Neural cell (in vitro differentiated cells): Measurements from ENCODE around the gene PTTG1IP2. TPM values are rescaled to one million over a fixed set of nuclear protein-coding genes. Genes with fewer than 3 reads are reported as not detected.

ENCODE experiments used
- H2AFZ ChIP-seq: fragments of 200-600, 300-800 bp; sonication (generic), shearing (Covaris generic); 2 replicates; pipeline ENCODE4 v1.6.0; 2014; ENCODE audit warnings: low read depth, mild to moderate bottlenecking, antibody characterized with exemption, low read length, moderate library complexity
- H3F3A ChIP-seq: fragments of 200-600 bp; shearing (Covaris generic); 2 replicates; pipeline ENCODE4 v1.6.1; 2016; ENCODE audit warnings: mild to moderate bottlenecking, moderate library complexity, mixed read lengths, antibody characterized with exemption, low read length; ENCODE audit not compliant: insufficient read depth, poor library complexity, severe bottlenecking
- H3K27ac ChIP-seq: fragments of 200-600, 300-800 bp; sonication (generic), shearing (Covaris generic); 2 replicates; pipeline ENCODE4 v1.5.1; 2014; ENCODE audit warnings: mild to moderate bottlenecking, low read length, moderate library complexity
- H3K27me3 ChIP-seq: fragments of 300-800, 200-600 bp; sonication (generic), shearing (Covaris generic); 2 replicates; pipeline ENCODE4 v1.6.0; 2014; ENCODE audit warnings: mild to moderate bottlenecking, low read depth, low read length, moderate library complexity; ENCODE audit not compliant: insufficient read depth
- H3K36me3 ChIP-seq: fragments of 300-800, 200-600 bp; sonication (generic), shearing (Covaris generic); 2 replicates; pipeline ENCODE4 v1.5.1; 2014; ENCODE audit warnings: mild to moderate bottlenecking, antibody characterized with exemption, low read length, moderate library complexity; ENCODE audit not compliant: insufficient read depth
- H3K4me2 ChIP-seq: fragments of 300-800, 200-600 bp; sonication (generic), shearing (Covaris generic); 2 replicates; pipeline ENCODE4 v1.6.0; 2014; ENCODE audit warnings: mild to moderate bottlenecking, low read length
- H3K4me3 ChIP-seq: fragments of 300-800, 200-600 bp; sonication (generic), shearing (Covaris generic); 2 replicates; pipeline ENCODE4 v1.5.1; 2014; ENCODE audit warnings: mild to moderate bottlenecking, low read length, moderate library complexity
- H3K79me2 ChIP-seq: fragments of 200-600 bp; shearing (Covaris generic); replicated peaks from 2 replicates; pipeline ENCODE4 v1.6.0; 2014; ENCODE audit warnings: mild to moderate bottlenecking, low read length, moderate library complexity; ENCODE audit not compliant: insufficient read depth
- H3K9ac ChIP-seq: fragments of 300-800, 200-600 bp; sonication (generic), shearing (Covaris generic); 2 replicates; pipeline ENCODE4 v1.6.1; 2016; ENCODE audit warnings: mild to moderate bottlenecking, low read length, mixed read lengths
- H3K9me2 ChIP-seq: fragments of 200-600 bp; shearing (Covaris generic); 2 replicates; pipeline ENCODE4 v1.6.1; 2016; ENCODE audit warnings: mild to moderate bottlenecking, low read length, mixed read lengths; ENCODE audit not compliant: insufficient read depth
- H3K9me3 ChIP-seq: fragments of 200-600, 300-800 bp; sonication (generic), shearing (Covaris generic); 2 replicates; pipeline ENCODE4 v1.6.1; 2016; ENCODE audit warnings: mild to moderate bottlenecking, mixed run types, low read length, moderate library complexity, mixed read lengths
- H4K20me1 ChIP-seq: fragments of 200-600 bp; shearing (Covaris generic); 2 replicates; pipeline ENCODE4 v1.6.1; 2016; ENCODE audit warnings: mild to moderate bottlenecking, mixed run types; ENCODE audit not compliant: insufficient read depth
- CTCF ChIP-seq: fragments of 450-650 bp; IDR thresholded peaks from 2 replicates; pipeline ENCODE4 v1.5.1; 2014; ENCODE audit warnings: antibody characterized with exemption, mild to moderate bottlenecking, moderate library complexity; ENCODE audit not compliant: poor library complexity, severe bottlenecking
- EP300 ChIP-seq: fragments of 450-650 bp; conservative IDR thresholded peaks from 2 replicates; pipeline ENCODE4 v1.6.1; 2014; ENCODE audit warnings: antibody characterized with exemption, mild to moderate bottlenecking, moderate library complexity; ENCODE audit not compliant: poor library complexity, severe bottlenecking
- EZH2 ChIP-seq: fragments of 200-600, 300-800 bp; shearing (Covaris generic), sonication (generic); IDR thresholded peaks from 2 replicates; pipeline ENCODE4 v1.6.1; 2014; ENCODE audit warnings: antibody characterized with exemption, low read length, borderline replicate concordance, mild to moderate bottlenecking; ENCODE audit not compliant: insufficient read depth, poor library complexity, severe bottlenecking
- MXI1 ChIP-seq: fragments of 450-650 bp; conservative IDR thresholded peaks from 2 replicates; pipeline ENCODE4 v1.6.1; 2014; ENCODE audit warnings: antibody characterized with exemption, mild to moderate bottlenecking; ENCODE audit not compliant: poor library complexity, severe bottlenecking
- POLR2AphosphoS5 ChIP-seq: IDR thresholded peaks from 2 replicates; pipeline ENCODE4 v1.6.1; 2012
- RAD21 ChIP-seq: fragments of 450-650 bp; conservative IDR thresholded peaks from 2 replicates; pipeline ENCODE4 v1.6.1; 2014; ENCODE audit warnings: antibody characterized with exemption, mild to moderate bottlenecking, moderate library complexity
- REST ChIP-seq: IDR thresholded peaks from 2 replicates; pipeline ENCODE4 v1.6.1; 2012; ENCODE audit warnings: borderline replicate concordance
- SMC3 ChIP-seq: fragments of 450-650 bp; conservative IDR thresholded peaks from 2 replicates; pipeline ENCODE4 v1.6.1; 2014; ENCODE audit warnings: antibody characterized with exemption, mild to moderate bottlenecking, moderate library complexity; ENCODE audit not compliant: poor library complexity
- TAF1 ChIP-seq: IDR thresholded peaks from 2 replicates; pipeline ENCODE4 v1.6.1; 2012; ENCODE audit warnings: low read depth
- polyA plus RNA-seq: library from polyadenylated mRNA; depleted of rRNA; stranded (reverse); fragments of >200 nt; gene quantifications from 2 replicates; pipeline ENCODE4 v1.2.3, GENCODE V29; 2014

PTTG1IP2 gene
- polyA plus RNA-seq, 1 donor from 2014 or later: not detected

- Histone ChIP-seq H3K9ac (no peak overlapping the region), H3K36me3 (no peaks in the 10 kb centered on the region), H3K27me3 (no peaks in the 10 kb centered on the region), H3K9me2 (no peaks in the 10 kb centered on the region), H3K4me3 (no peak overlapping the region), H3F3A (no peaks in the 10 kb centered on the region), H4K20me1 (no peaks in the 10 kb centered on the region), H2AFZ (no peak overlapping the region), H3K79me2 (no peaks in the 10 kb centered on the region), H3K4me2 (no peak overlapping the region), H3K9me3 (no peaks in the 10 kb centered on the region), H3K27ac (no peak overlapping the region)
- TF ChIP-seq CTCF: no peak
- no peak for TF ChIP-seq MXI1
Observed at GRCh38 chr7:90502539-90502938, 33.1 kb downstream of the PTTG1IP2 start.

- Histone ChIP-seq H3K9me3 (no peaks in the 10 kb centered on the region), H3F3A (no peaks in the 10 kb centered on the region), H3K9ac (no peak overlapping the region), H3K36me3 (no peaks in the 10 kb centered on the region), H3K4me3 (no peak overlapping the region), H3K4me2 (no peak overlapping the region), H3K79me2 (no peaks in the 10 kb centered on the region), H4K20me1 (no peaks in the 10 kb centered on the region), H3K27ac (no peak overlapping the region), H2AFZ (no peak overlapping the region), H3K9me2 (no peaks in the 10 kb centered on the region), H3K27me3 (no peaks in the 10 kb centered on the region)
- TF ChIP-seq POLR2AphosphoS5 (no peak), SMC3 (no peak), MXI1 (no peak), CTCF (no peak), EP300 (no peak)
Observed at GRCh38 chr7:90503367-90503766, 33.9 kb downstream of the PTTG1IP2 start.

- no peaks in the 10 kb centered on the region for H3K79me2 ChIP-seq
- H3K9me2 ChIP-seq: no peaks in the 10 kb centered on the region
- TF ChIP-seq SMC3 (no peak), RAD21 (no peak), CTCF (no peak), REST (no peak), MXI1 (no peak), EP300 (no peak), TAF1 (no peak), POLR2AphosphoS5 (no peak), EZH2 (no peak)
- H3K27me3 ChIP-seq: no peaks in the 10 kb centered on the region
- no peaks in the 10 kb centered on the region for H3K9me3 ChIP-seq
- H3K27ac ChIP-seq: no peak overlapping the region
- no peak overlapping the region for H2AFZ ChIP-seq
- H3K4me3 ChIP-seq: no peak overlapping the region
- no peaks in the 10 kb centered on the region for H3K36me3 ChIP-seq
- H3F3A ChIP-seq: no peaks in the 10 kb centered on the region
- H4K20me1 ChIP-seq: no peaks in the 10 kb centered on the region
- no peak overlapping the region for H3K4me2 ChIP-seq
- H3K9ac ChIP-seq: no peak overlapping the region
Observed at GRCh38 chr7:90507692-90508091, 38.3 kb downstream of the PTTG1IP2 start.
